ENCODE measurements around the gene WRAP53.

WRAP53 gene

DNA sequence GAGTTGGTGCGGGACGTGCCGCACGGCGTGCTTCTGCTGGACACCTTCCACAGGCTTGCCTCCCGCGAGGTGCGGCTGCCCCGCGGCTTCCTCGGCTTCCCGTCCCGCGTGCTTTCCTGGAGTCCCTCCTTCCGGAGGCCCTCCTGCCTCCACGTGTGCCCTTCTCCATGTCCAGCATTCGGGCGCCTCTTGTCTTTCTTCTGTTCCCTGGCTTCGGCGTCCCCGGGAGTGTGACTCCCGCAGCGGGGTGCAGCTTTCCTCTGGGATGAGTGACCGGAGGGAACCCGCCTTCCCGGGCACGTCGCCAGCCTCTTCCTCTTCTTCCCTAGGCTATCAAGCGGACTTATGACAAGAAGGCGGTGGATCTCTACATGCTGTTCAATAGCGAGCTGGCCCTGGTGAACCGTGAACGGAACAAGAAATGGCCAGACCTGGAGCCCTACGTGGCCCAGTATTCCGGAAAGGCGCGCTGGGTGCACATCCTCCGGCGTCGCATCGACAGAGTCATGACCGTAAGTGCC, 52.3 kb downstream of the WRAP53 start:
- H3K4me3 ChIP-seq (ENCODE audit: low read depth, low read length), result no peak overlapping the region

DNA sequence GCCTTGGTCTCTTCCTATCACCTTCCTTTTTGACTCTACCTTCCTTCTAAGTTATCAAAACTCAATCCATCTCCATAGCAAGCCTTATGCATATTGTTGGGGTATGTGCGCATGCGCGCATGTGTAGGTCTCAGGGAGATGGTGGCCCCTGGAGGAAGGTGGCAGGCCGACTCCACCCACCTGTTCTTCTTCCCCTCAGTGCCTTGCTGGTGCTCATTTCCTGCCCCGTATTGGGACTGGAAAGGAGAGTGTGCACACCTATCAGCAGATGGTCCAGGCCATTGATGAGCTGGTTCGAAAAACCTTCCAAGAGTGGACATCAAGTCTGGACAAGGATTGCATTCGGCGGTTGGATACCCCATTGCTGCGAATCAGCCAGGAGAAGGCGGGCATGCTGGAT, 54.5 kb downstream of the WRAP53 start:
- H3K4me3 ChIP-seq (ENCODE audit: low read depth, low read length), result no peak overlapping the region

DNA sequence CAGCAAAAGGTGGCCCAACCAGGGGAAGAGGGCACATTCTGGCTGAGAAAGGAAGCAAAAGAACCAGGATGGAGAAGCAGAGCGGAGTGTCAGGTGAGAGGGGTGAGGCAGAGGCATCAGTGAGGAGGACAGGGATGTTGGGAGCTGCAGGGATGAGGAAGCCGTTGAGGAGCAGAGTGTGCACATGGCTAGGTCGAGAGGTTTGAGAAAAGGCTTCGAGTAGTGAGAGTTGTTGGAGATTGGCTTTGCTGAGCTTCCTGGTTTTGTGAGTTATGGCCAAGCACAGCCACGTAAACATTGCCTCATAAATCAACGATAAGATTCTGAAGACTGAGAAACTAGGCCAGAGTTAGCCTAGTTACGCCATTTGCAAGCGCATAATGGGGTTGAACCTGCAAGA, 56.1 kb downstream of the WRAP53 start:
- no peak overlapping the region for H3K4me3 ChIP-seq (ENCODE audit: low read depth, low read length)

GRCh38 chr17:7745748-7746470, 57.6 kb downstream of the WRAP53 start:
- no peak overlapping the region for H3K4me3 ChIP-seq (ENCODE audit: low read depth, low read length)

DNA sequence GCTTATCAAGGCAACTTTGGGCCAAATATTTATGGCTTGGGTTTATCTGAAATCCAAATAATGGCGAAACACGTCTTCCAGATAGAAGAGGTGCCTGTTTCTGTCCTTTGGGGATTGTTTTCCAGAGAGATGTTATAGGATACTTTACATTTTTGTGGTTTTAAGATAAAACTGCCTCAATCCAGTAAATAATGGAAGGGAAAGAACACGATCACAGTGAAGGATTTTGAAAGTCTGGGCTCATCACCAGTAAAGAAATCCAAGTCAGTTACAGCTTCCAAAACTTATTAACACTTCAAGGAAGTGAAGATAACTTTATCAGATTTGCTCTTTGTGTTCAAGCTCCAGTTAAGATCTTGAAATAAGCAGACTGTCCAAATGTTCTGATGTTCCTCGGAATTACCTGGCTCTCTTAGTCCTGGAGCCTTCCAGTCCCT, 59.4 kb downstream of the WRAP53 start:
- no peak overlapping the region for H3K4me3 ChIP-seq (ENCODE audit: low read depth, low read length)

GRCh38 chr17:7748076-7748775, 59.9 kb downstream of the WRAP53 start:
- H3K4me3 ChIP-seq (ENCODE audit: low read depth, low read length), result no peak overlapping the region

GRCh38 chr17:7750321-7750821, 62.1 kb downstream of the WRAP53 start:
- H3K4me3 ChIP-seq (ENCODE audit: low read depth, low read length), result no peak overlapping the region
